Adrenal gland (tissue), 12 donors: Measurements from ENCODE around the gene COPS7A. TPM values are rescaled to one million over a fixed set of nuclear protein-coding genes. Genes with fewer than 3 reads are reported as not detected.

Source experiments
- DNase-seq, 7 donors: peaks; one replicate each; pipeline ENCODE4 v3.0.0-alpha.2; 2019 to 2020
- H3K27ac ChIP-seq, 5 donors: fragments of 200-600 bp; sonication (generic) in 4 of 5; 1 replicate in 3 of 5; 2 replicates in 2 of 5; pipeline versions ENCODE4 v1.5.1 to v1.8.0; 2016 to 2020; ENCODE audit warnings: mild to moderate bottlenecking in 1 of 5
- H3K27me3 ChIP-seq: fragments of 200-600 bp; 2 replicates; pipeline ENCODE4 v1.8.0; 2021
- H3K36me3 ChIP-seq, 2 donors: fragments of 200-600 bp; replicated peaks in 1 of 2; 1 replicate in 1 of 2; 2 replicates in 1 of 2; pipeline versions ENCODE4 v1.5.1 to v1.8.0; 2018 to 2022
- H3K4me1 ChIP-seq, 2 donors: fragments of 200-600 bp; replicated peaks in 1 of 2; 1 replicate in 1 of 2; 2 replicates in 1 of 2; pipeline versions ENCODE4 v1.5.1 to v1.8.0; 2018 to 2021
- H3K4me3 ChIP-seq, 4 donors: fragments of 200-600 bp; sonication (generic) in 3 of 4; one replicate each; pipeline ENCODE4 v1.5.1; 2016 to 2018
- H3K9me3 ChIP-seq, 3 donors: fragments of 200-600 bp; sonication (generic) in 1 of 3; replicated peaks in 1 of 3; 1 replicate in 2 of 3; 2 replicates in 1 of 3; pipeline versions ENCODE4 v1.5.1 to v1.8.0; 2016 to 2021
- CTCF ChIP-seq, 6 experiments: fragments of 450-650 bp in 4 of 6; fragments of 200-600 bp in 2 of 6; sonication (generic) in 1 of 6; IDR thresholded peaks; 1 replicate in 5 of 6; 2 replicates in 1 of 6; pipeline versions ENCODE4 v1.5.1 to v1.8.0; 2016 to 2021; ENCODE audit warnings: antibody characterized with exemption in 6 of 6, mild to moderate bottlenecking in 2 of 6, moderate library complexity in 1 of 6
- POLR2A ChIP-seq, 2 donors: fragments of 450-650 bp; IDR thresholded peaks; one replicate each; pipeline ENCODE4 v1.6.1; 2017; ENCODE audit warnings: antibody characterized with exemption in 2 of 2, mild to moderate bottlenecking in 2 of 2, moderate library complexity in 1 of 2
- WGBS, 4 donors: extraction: QIAGEN DNeasy Blood & Tissue Kit in 2 of 4; methylation state at CpG; one replicate each; pipeline versions ENCODE4 v1.1.5 to v1.1.7; 2013 to 2017; 5-methylcytosine and 5-hydroxymethylcytosine counted together
- intact Hi-C, 2 donors: fragments of 100-400 bp; cut with DNase I; formaldehyde crosslinking; loops; one replicate each; pipeline versions ENCODE4 v1.14.1 to v1.15.0; 2022 to 2023
- polyA plus RNA-seq, 3 donors: library from polyadenylated mRNA; stranded (reverse); fragments of 200-250 nt in 2 of 3; fragments of 350-450 nt in 1 of 3; fragmentation: Illumina TruSeq in 1 of 3; extraction: RNeasy Lipid Tissue Mini Kit (QIAGEN cat#74804) in 1 of 3; gene quantifications; one replicate each; pipeline ENCODE4 v1.2.3, GENCODE V29; 2013 to 2014
- total RNA-seq, 9 donors: library from RNA; depleted of rRNA in 4 of 9; stranded (reverse); fragments of >200 nt in 4 of 9; fragments of 120-200 nt in 1 of 9; fragmentation: NEBNext Ultra II Directional in 1 of 9; extraction: Animal tissue kit (Norgen Biotek cat#: 25700) in 1 of 9; gene quantifications; one replicate each; pipeline versions ENCODE4 v1.1.0 to v1.2.4, GENCODE V29; 2013 to 2023
- donor health status: healthy with polysubstance abuse.
- donor health status: Bipolar disorder and iron deficiency.
- donor health status: DM: yes; HTN: yes; CAD: no.
- donor health status: DM: no; HTN: no; CAD: no.
- donor health status: DM: no; HTN: no; CAD: no.
- donor health status: DM: yes; HTN: yes; CAD: no.

Gene COPS7A
- total and polyA plus RNA-seq, 12 donors, result 46.5 to 105 (median 81.1) TPM

- peaks cover 49% of the 10 kb centered on the region for H3K27me3 ChIP-seq
- no peak overlapping the region for H3K4me3 ChIP-seq
Measured at GRCh38 chr12:6699259-6699988, 24.4 kb upstream of the COPS7A start.

GRCh38 chr12:6699989-6700645 lies 23.7 kb upstream of the COPS7A start:
- intact Hi-C loops, result loop anchor here in 1 of 2 donors (2.0 to 5.0 kb wide), 2 partner anchors 13 to 38 kb away; partner anchors contain the start of gene ING4
- no peak overlapping the region for H3K27ac ChIP-seq
- WGBS, 4 donors, result 1 to 3% (median 2%) methylated on average over 32 to 65 of the region's 65 CpGs
- H3K9me3 ChIP-seq, result no peaks in the 10 kb centered on the region
- H3K4me3 ChIP-seq, result peak overlapping the region in 1 of 4 donors; percentile 62
- H3K4me1 ChIP-seq, result peaks cover 5 to 9% of the 10 kb centered on the region in 2 donors
- peaks cover 54% of the 10 kb centered on the region for H3K27me3 ChIP-seq
- H3K36me3 ChIP-seq, result no peaks in the 10 kb centered on the region
- TF ChIP-seq CTCF (IDR thresholded peaks at IDR 0.05) (no peak), POLR2A (IDR thresholded peaks at IDR 0.05) (no peak)
- DNase-seq, result no peak

More at GRCh38 chr12:6699259-6699988, 24.4 kb upstream of the COPS7A start:
- no peaks in the 10 kb centered on the region for H3K36me3 ChIP-seq
- TF ChIP-seq CTCF (IDR thresholded peaks at IDR 0.05) (no peak), POLR2A (IDR thresholded peaks at IDR 0.05) (no peak)
- H3K9me3 ChIP-seq, result no peaks in the 10 kb centered on the region
- DNase-seq, result no peak
- peaks cover 5 to 9% of the 10 kb centered on the region in 2 donors for H3K4me1 ChIP-seq
- intact Hi-C loops, result loop anchor here in 1 of 2 donors (2.0 to 5.0 kb wide), 2 partner anchors 13 to 37 kb away; partner anchors contain the start of gene ING4
- no peak overlapping the region for H3K27ac ChIP-seq
- 17 to 20% (median 18%) methylated on average over 16 of the region's 16 CpGs for WGBS, 4 donors

GRCh38 chr12:6700646-6701051 lies 23.2 kb upstream of the COPS7A start, which contains the start of gene PIANP:
PIANP (minus strand) TSS chr12:6700815; CDS start chr12:6698061, 2,754 bp downstream.
- intact Hi-C loops, result no loop called here
- Histone ChIP-seq H3K4me1 (peaks cover 5 to 9% of the 10 kb centered on the region in 2 donors), H3K27me3 (peaks cover 58% of the 10 kb centered on the region), H3K27ac (no peak within 1 kb of the TSS), H3K4me3 (peak within 1 kb of the TSS in 1 of 4 donors; percentile 62), H3K9me3 (no peaks in the 10 kb centered on the region), H3K36me3 (no peaks in the 10 kb centered on the region)
- 0 to 1% (median 0%) methylated on average over 9 to 41 of the region's 43 CpGs for WGBS, 4 donors
- DNase-seq, result peak in 6 of 7 donors; percentile 24 to 64 (median 40)
- TF ChIP-seq POLR2A (IDR thresholded peaks at IDR 0.05), result no peak
- TF ChIP-seq CTCF (IDR thresholded peaks at IDR 0.05), result no peak

- 24 to 44% (median 28%) methylated on average over 6 to 13 of the region's 13 CpGs for WGBS, 4 donors
- no peak for TF ChIP-seq CTCF (IDR thresholded peaks at IDR 0.05)
- no peak for TF ChIP-seq POLR2A (IDR thresholded peaks at IDR 0.05)
- no peak for DNase-seq
Measured at GRCh38 chr12:6701078-6701768, 22.6 kb upstream of the COPS7A start.

More at GRCh38 chr12:6701078-6701768, 22.6 kb upstream of the COPS7A start:
- no peak overlapping the region for H3K27ac ChIP-seq
- H3K36me3 ChIP-seq, result no peaks in the 10 kb centered on the region
- peak overlapping the region in 1 of 4 donors; percentile 62 for H3K4me3 ChIP-seq
- intact Hi-C loops, result no loop called here
- peaks cover 61% of the 10 kb centered on the region for H3K27me3 ChIP-seq
- peaks cover 5 to 9% of the 10 kb centered on the region in 2 donors for H3K4me1 ChIP-seq
- no peaks in the 10 kb centered on the region for H3K9me3 ChIP-seq
